ENCODE measurements around the gene CDK8.

CDK8 gene

GRCh38 chr13:26348966-26349365, 95.0 kb downstream of the CDK8 start:
- Histone ChIP-seq H3K27ac (ENCODE audit: low read length, poor library complexity, severe bottlenecking) (no peak overlapping the region), H4K8ac (ENCODE audit: low read length) (no peak overlapping the region), H3K4ac (ENCODE audit: low read depth in 1 of 2, low read length in 2 of 2) (no peak overlapping the region), H3K23ac (ENCODE audit: low read length in 2 of 2) (no peak overlapping the region), H3K9me3 (ENCODE audit: control insufficient read depth, low read length) (no peaks in the 10 kb centered on the region), H2BK120ac (ENCODE audit: low read depth, low read length) (no peak overlapping the region), H3K4me1 (ENCODE audit: control insufficient read depth, insufficient read depth, low read depth, low read length) (no peaks in the 10 kb centered on the region), H2AFZ (ENCODE audit: low read depth, low read length) (no peak overlapping the region), H2BK15ac (ENCODE audit: low read depth, poor library complexity, severe bottlenecking) (no peak overlapping the region), H3K4me3 (ENCODE audit: insufficient read depth in 1 of 2, low read depth in 1 of 2, low read length in 2 of 2) (no peak overlapping the region), H2AK5ac (ENCODE audit: low read length, severe bottlenecking) (no peak overlapping the region), H3K14ac (ENCODE audit: low read length in 2 of 2) (no peak overlapping the region), H2BK12ac (ENCODE audit: low read length in 2 of 2) (no peak overlapping the region), H2BK5ac (ENCODE audit: low read depth, low read length, poor library complexity, severe bottlenecking) (no peak overlapping the region), H3K36me3 (ENCODE audit: control insufficient read depth in 1 of 2, insufficient read depth in 2 of 2, low read depth in 1 of 2, low read length in 2 of 2) (peaks cover 0 to 20% of the 10 kb centered on the region in 2 experiments), H3K18ac (ENCODE audit: low read depth in 1 of 2, low read length in 2 of 2) (no peak overlapping the region), H3K27me3 (ENCODE audit: control insufficient read depth in 1 of 2, insufficient read depth in 1 of 2, low read length in 2 of 2) (no peaks in the 10 kb centered on the region), H3K4me2 (ENCODE audit: low read length, poor library complexity, severe bottlenecking) (no peak overlapping the region), H3K79me1 (replicated peaks; ENCODE audit: low read length, poor library complexity, severe bottlenecking) (peaks cover 9% of the 10 kb centered on the region), H3K9ac (ENCODE audit: low read length) (no peak overlapping the region), H4K91ac (ENCODE audit: low read length) (no peak overlapping the region)
- 95% methylated on average over 2 of the region's 3 CpGs for WGBS
- DNase-seq, result no peak

GRCh38 chr13:26362261-26362660, 108.3 kb downstream of the CDK8 start:
- H3K4me2 ChIP-seq (ENCODE audit: low read length, poor library complexity, severe bottlenecking), result no peak overlapping the region
- no peak overlapping the region for H4K91ac ChIP-seq (ENCODE audit: low read length)
- peaks cover 2% of the 10 kb centered on the region for H3K79me1 ChIP-seq (replicated peaks; ENCODE audit: low read length, poor library complexity, severe bottlenecking)
- H3K4ac ChIP-seq (ENCODE audit: low read depth in 1 of 2, low read length in 2 of 2), result no peak overlapping the region
- H4K8ac ChIP-seq (ENCODE audit: low read length), result no peak overlapping the region
- H2AK5ac ChIP-seq (ENCODE audit: low read length, severe bottlenecking), result no peak overlapping the region
- H3K23ac ChIP-seq (ENCODE audit: low read length in 2 of 2), result no peak overlapping the region
- no peak overlapping the region for H3K18ac ChIP-seq (ENCODE audit: low read depth in 1 of 2, low read length in 2 of 2)
- DNase-seq, result no peak
- H2BK120ac ChIP-seq (ENCODE audit: low read depth, low read length), result peak overlapping the region; percentile 15
- H2BK12ac ChIP-seq (ENCODE audit: low read length in 2 of 2), result no peak overlapping the region
- H3K4me3 ChIP-seq (ENCODE audit: insufficient read depth in 1 of 2, low read depth in 1 of 2, low read length in 2 of 2), result no peak overlapping the region
- 100% methylated on average over 2 of the region's 2 CpGs for WGBS
- no peak overlapping the region for H3K9ac ChIP-seq (ENCODE audit: low read length)
- no peak overlapping the region for H2BK5ac ChIP-seq (ENCODE audit: low read depth, low read length, poor library complexity, severe bottlenecking)
- no peak overlapping the region for H2BK15ac ChIP-seq (ENCODE audit: low read depth, poor library complexity, severe bottlenecking)
- H3K4me1 ChIP-seq (ENCODE audit: control insufficient read depth, insufficient read depth, low read depth, low read length), result no peaks in the 10 kb centered on the region
- no peak overlapping the region for H3K14ac ChIP-seq (ENCODE audit: low read length in 2 of 2)
- no peak overlapping the region for H3K27ac ChIP-seq (ENCODE audit: low read length, poor library complexity, severe bottlenecking)
- H3K36me3 ChIP-seq (ENCODE audit: control insufficient read depth in 1 of 2, insufficient read depth in 2 of 2, low read depth in 1 of 2, low read length in 2 of 2), result no peaks in the 10 kb centered on the region
- no peaks in the 10 kb centered on the region for H3K9me3 ChIP-seq (ENCODE audit: control insufficient read depth, low read length)
- H3K27me3 ChIP-seq (ENCODE audit: control insufficient read depth in 1 of 2, insufficient read depth in 1 of 2, low read length in 2 of 2), result no peaks in the 10 kb centered on the region
- H2AFZ ChIP-seq (ENCODE audit: low read depth, low read length), result no peak overlapping the region

GRCh38 chr13:26370553-26370952, 116.6 kb downstream of the CDK8 start:
- DNase-seq, result no peak
- no peak overlapping the region for H3K4ac ChIP-seq (ENCODE audit: low read depth in 1 of 2, low read length in 2 of 2)
- H2BK120ac ChIP-seq (ENCODE audit: low read depth, low read length), result no peak overlapping the region
- no peak overlapping the region for H2AFZ ChIP-seq (ENCODE audit: low read depth, low read length)
- no peak overlapping the region for H2BK15ac ChIP-seq (ENCODE audit: low read depth, poor library complexity, severe bottlenecking)
- no peak overlapping the region for H3K14ac ChIP-seq (ENCODE audit: low read length in 2 of 2)
- H3K4me3 ChIP-seq (ENCODE audit: insufficient read depth in 1 of 2, low read depth in 1 of 2, low read length in 2 of 2), result no peak overlapping the region
- peaks cover 1% of the 10 kb centered on the region for H3K79me1 ChIP-seq (replicated peaks; ENCODE audit: low read length, poor library complexity, severe bottlenecking)
- no peak overlapping the region for H2BK12ac ChIP-seq (ENCODE audit: low read length in 2 of 2)
- no peaks in the 10 kb centered on the region for H3K27me3 ChIP-seq (ENCODE audit: control insufficient read depth in 1 of 2, insufficient read depth in 1 of 2, low read length in 2 of 2)
- H3K4me2 ChIP-seq (ENCODE audit: low read length, poor library complexity, severe bottlenecking), result no peak overlapping the region
- no peak overlapping the region for H4K91ac ChIP-seq (ENCODE audit: low read length)
- H3K18ac ChIP-seq (ENCODE audit: low read depth in 1 of 2, low read length in 2 of 2), result no peak overlapping the region
- no peak overlapping the region for H2BK5ac ChIP-seq (ENCODE audit: low read depth, low read length, poor library complexity, severe bottlenecking)
- H3K23ac ChIP-seq (ENCODE audit: low read length in 2 of 2), result no peak overlapping the region
- no peak overlapping the region for H3K27ac ChIP-seq (ENCODE audit: low read length, poor library complexity, severe bottlenecking)
- no peak overlapping the region for H3K9ac ChIP-seq (ENCODE audit: low read length)
- H3K9me3 ChIP-seq (ENCODE audit: control insufficient read depth, low read length), result no peaks in the 10 kb centered on the region
- peaks cover 0 to 6% of the 10 kb centered on the region in 2 experiments for H3K36me3 ChIP-seq (ENCODE audit: control insufficient read depth in 1 of 2, insufficient read depth in 2 of 2, low read depth in 1 of 2, low read length in 2 of 2)
- H3K4me1 ChIP-seq (ENCODE audit: control insufficient read depth, insufficient read depth, low read depth, low read length), result no peaks in the 10 kb centered on the region
- WGBS, result 89% methylated on average over 2 of the region's 2 CpGs
- no peak overlapping the region for H4K8ac ChIP-seq (ENCODE audit: low read length)
- H2AK5ac ChIP-seq (ENCODE audit: low read length, severe bottlenecking), result no peak overlapping the region

GRCh38 chr13:26372747-26373146, 118.8 kb downstream of the CDK8 start:
- Histone ChIP-seq H3K4me2 (ENCODE audit: low read length, poor library complexity, severe bottlenecking) (no peak overlapping the region), H3K9me3 (ENCODE audit: control insufficient read depth, low read length) (no peaks in the 10 kb centered on the region), H3K4ac (ENCODE audit: low read depth in 1 of 2, low read length in 2 of 2) (no peak overlapping the region), H4K91ac (ENCODE audit: low read length) (no peak overlapping the region), H3K9ac (ENCODE audit: low read length) (no peak overlapping the region), H4K8ac (ENCODE audit: low read length) (no peak overlapping the region), H3K23ac (ENCODE audit: low read length in 2 of 2) (no peak overlapping the region), H3K27me3 (ENCODE audit: control insufficient read depth in 1 of 2, insufficient read depth in 1 of 2, low read length in 2 of 2) (no peaks in the 10 kb centered on the region), H3K79me1 (replicated peaks; ENCODE audit: low read length, poor library complexity, severe bottlenecking) (peaks cover 3% of the 10 kb centered on the region), H3K36me3 (ENCODE audit: control insufficient read depth in 1 of 2, insufficient read depth in 2 of 2, low read depth in 1 of 2, low read length in 2 of 2) (peaks cover 0 to 6% of the 10 kb centered on the region in 2 experiments), H2AK5ac (ENCODE audit: low read length, severe bottlenecking) (no peak overlapping the region), H3K4me1 (ENCODE audit: control insufficient read depth, insufficient read depth, low read depth, low read length) (no peaks in the 10 kb centered on the region), H2BK15ac (ENCODE audit: low read depth, poor library complexity, severe bottlenecking) (no peak overlapping the region), H2BK120ac (ENCODE audit: low read depth, low read length) (no peak overlapping the region), H2BK5ac (ENCODE audit: low read depth, low read length, poor library complexity, severe bottlenecking) (no peak overlapping the region), H3K4me3 (ENCODE audit: insufficient read depth in 1 of 2, low read depth in 1 of 2, low read length in 2 of 2) (no peak overlapping the region), H2BK12ac (ENCODE audit: low read length in 2 of 2) (no peak overlapping the region), H3K18ac (ENCODE audit: low read depth in 1 of 2, low read length in 2 of 2) (no peak overlapping the region), H3K27ac (ENCODE audit: low read length, poor library complexity, severe bottlenecking) (no peak overlapping the region), H2AFZ (ENCODE audit: low read depth, low read length) (no peak overlapping the region), H3K14ac (ENCODE audit: low read length in 2 of 2) (no peak overlapping the region)
- DNase-seq, result no peak
- WGBS, result 94% methylated on average over 1 of the region's 2 CpGs

Data from mesenchymal stem cell (in vitro differentiated cells and primary cell).